ENCODE measurements around the gene OSMR.

Gene OSMR

DNA sequence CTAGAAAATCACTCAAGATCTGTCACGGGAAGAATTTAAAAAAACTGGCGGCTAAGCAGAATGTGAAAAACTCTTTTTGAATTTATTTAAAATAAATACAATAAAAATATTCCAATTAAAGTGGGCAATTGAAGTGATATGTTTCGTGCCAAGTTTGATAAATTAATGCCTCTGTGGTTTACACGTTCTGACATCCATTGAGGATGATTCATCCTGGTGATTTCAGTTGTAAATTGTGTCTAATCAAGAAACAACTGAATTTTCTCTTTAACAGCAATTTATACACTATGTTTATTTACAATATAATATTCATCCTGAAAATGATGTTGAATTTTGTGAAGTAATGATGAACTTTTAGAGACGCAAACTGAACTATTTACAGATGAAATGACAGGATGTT is 21.0 kb upstream of the OSMR start:
- H3F3A ChIP-seq (ENCODE audit: control insufficient read depth, insufficient read depth) = no peaks in the 10 kb centered on the region
- no peaks in the 10 kb centered on the region for H3K36me3 ChIP-seq (ENCODE audit: control insufficient read depth, low read length)
- H3K9me2 ChIP-seq (replicated peaks; ENCODE audit: control insufficient read depth, low read length) = no peaks in the 10 kb centered on the region
- peaks cover 12% of the 10 kb centered on the region; the same call in 1 of the 2 replicates for H3K9me3 ChIP-seq (ENCODE audit: control insufficient read depth, insufficient read depth, low read length)
- H3K4me1 ChIP-seq (ENCODE audit: control insufficient read depth, low read length) = no peaks in the 10 kb centered on the region
- H4K20me1 ChIP-seq (ENCODE audit: control insufficient read depth, insufficient read depth, low read depth, low read length) = no peaks in the 10 kb centered on the region
- TF ChIP-seq, protein P1, sequence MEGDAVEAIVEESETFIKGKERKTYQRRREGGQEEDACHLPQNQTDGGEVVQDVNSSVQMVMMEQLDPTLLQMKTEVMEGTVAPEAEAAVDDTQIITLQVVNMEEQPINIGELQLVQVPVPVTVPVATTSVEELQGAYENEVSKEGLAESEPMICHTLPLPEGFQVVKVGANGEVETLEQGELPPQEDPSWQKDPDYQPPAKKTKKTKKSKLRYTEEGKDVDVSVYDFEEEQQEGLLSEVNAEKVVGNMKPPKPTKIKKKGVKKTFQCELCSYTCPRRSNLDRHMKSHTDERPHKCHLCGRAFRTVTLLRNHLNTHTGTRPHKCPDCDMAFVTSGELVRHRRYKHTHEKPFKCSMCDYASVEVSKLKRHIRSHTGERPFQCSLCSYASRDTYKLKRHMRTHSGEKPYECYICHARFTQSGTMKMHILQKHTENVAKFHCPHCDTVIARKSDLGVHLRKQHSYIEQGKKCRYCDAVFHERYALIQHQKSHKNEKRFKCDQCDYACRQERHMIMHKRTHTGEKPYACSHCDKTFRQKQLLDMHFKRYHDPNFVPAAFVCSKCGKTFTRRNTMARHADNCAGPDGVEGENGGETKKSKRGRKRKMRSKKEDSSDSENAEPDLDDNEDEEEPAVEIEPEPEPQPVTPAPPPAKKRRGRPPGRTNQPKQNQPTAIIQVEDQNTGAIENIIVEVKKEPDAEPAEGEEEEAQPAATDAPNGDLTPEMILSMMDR (IDR thresholded peaks at IDR 0.05; ENCODE audit: low read depth, low read length, poor library complexity, severe bottlenecking) = no peak
- no peak for TF ChIP-seq EZH2phosphoT487 (IDR thresholded peaks at IDR 0.05; ENCODE audit: borderline replicate concordance, low read length)
- H3K27me3 ChIP-seq (ENCODE audit: control insufficient read depth, low read length) = no peaks in the 10 kb centered on the region
- H3K4me2 ChIP-seq (ENCODE audit: low read length) = no peak overlapping the region
- H3K27ac ChIP-seq (ENCODE audit: low read depth, low read length) = no peak overlapping the region
- no peaks in the 10 kb centered on the region for H3K79me2 ChIP-seq (ENCODE audit: control insufficient read depth, low read length)
- no peak overlapping the region for H3K4me3 ChIP-seq (ENCODE audit: low read length)

DNA sequence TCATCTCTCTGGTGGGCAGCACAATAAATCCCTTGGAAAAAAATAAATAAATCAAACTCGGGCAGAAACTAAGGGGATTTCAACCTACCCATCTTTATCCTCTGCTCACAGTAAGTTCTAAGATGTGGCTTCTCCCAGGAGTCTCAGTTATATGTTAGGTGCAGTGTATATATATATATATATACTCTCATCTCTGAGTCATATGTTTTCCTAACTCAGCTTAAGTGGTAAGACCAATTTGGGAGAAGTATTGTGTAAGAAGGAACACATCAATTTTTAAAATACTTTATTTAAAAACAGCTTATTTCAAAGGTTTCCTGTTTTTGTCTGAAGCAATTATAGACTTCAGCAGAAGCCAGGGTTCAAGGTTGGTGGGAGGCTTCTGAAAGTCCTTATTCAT is 20.3 kb upstream of the OSMR start:
- Histone ChIP-seq H3K9me2 (replicated peaks; ENCODE audit: control insufficient read depth, low read length) (no peaks in the 10 kb centered on the region), H3K4me1 (ENCODE audit: control insufficient read depth, low read length) (no peaks in the 10 kb centered on the region)

DNA sequence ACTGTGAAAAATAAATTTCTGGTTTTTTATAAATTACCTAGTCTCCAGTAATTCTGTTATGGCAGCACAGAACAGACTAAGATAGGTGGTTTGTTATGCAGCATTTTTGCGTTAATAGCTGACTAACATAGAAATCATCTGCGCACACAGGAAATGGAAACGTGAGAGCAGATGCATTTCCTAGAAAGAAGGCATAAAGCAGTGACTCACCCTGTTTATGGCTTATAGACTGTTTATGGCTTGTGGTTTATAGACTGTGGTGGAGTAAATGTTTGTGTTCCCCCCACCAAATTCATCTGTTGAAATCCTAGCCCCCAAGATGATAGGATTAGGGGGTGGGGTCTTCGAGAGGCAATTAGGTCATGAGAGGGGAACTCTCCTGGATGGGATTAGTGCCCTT is 18.3 kb upstream of the OSMR start:
- no peaks in the 10 kb centered on the region for H3K27me3 ChIP-seq (ENCODE audit: control insufficient read depth, low read length)
- no peaks in the 10 kb centered on the region for H3K79me2 ChIP-seq (ENCODE audit: control insufficient read depth, low read length)
- no peaks in the 10 kb centered on the region for H3F3A ChIP-seq (ENCODE audit: control insufficient read depth, insufficient read depth)
- H3K36me3 ChIP-seq (ENCODE audit: control insufficient read depth, low read length) = no peaks in the 10 kb centered on the region
- no peaks in the 10 kb centered on the region for H3K4me1 ChIP-seq (ENCODE audit: control insufficient read depth, low read length)
- no peaks in the 10 kb centered on the region for H3K9me2 ChIP-seq (replicated peaks; ENCODE audit: control insufficient read depth, low read length)
- H3K27ac ChIP-seq (ENCODE audit: low read depth, low read length) = no peak overlapping the region
- no peak overlapping the region for H3K4me2 ChIP-seq (ENCODE audit: low read length)
- TF ChIP-seq, protein P1 (IDR thresholded peaks at IDR 0.05; ENCODE audit: low read depth, low read length, poor library complexity, severe bottlenecking) = no peak
- no peak for TF ChIP-seq EZH2phosphoT487 (IDR thresholded peaks at IDR 0.05; ENCODE audit: borderline replicate concordance, low read length)
- no peak overlapping the region for H3K4me3 ChIP-seq (ENCODE audit: low read length)
- H4K20me1 ChIP-seq (ENCODE audit: control insufficient read depth, insufficient read depth, low read depth, low read length) = no peaks in the 10 kb centered on the region
- H3K9me3 ChIP-seq (ENCODE audit: control insufficient read depth, insufficient read depth, low read length) = peaks cover 6% of the 10 kb centered on the region; the same call in 1 of the 2 replicates

More for the DNA sequence above, 20.3 kb upstream of the OSMR start:
- no peaks in the 10 kb centered on the region for H3K27me3 ChIP-seq (ENCODE audit: control insufficient read depth, low read length)
- H3K9me3 ChIP-seq (ENCODE audit: control insufficient read depth, insufficient read depth, low read length) = peaks cover 12% of the 10 kb centered on the region; the same call in 1 of the 2 replicates
- H3K27ac ChIP-seq (ENCODE audit: low read depth, low read length) = no peak overlapping the region
- no peaks in the 10 kb centered on the region for H3K36me3 ChIP-seq (ENCODE audit: control insufficient read depth, low read length)
- H4K20me1 ChIP-seq (ENCODE audit: control insufficient read depth, insufficient read depth, low read depth, low read length) = no peaks in the 10 kb centered on the region
- no peaks in the 10 kb centered on the region for H3K79me2 ChIP-seq (ENCODE audit: control insufficient read depth, low read length)
- TF ChIP-seq, protein P1 (IDR thresholded peaks at IDR 0.05; ENCODE audit: low read depth, low read length, poor library complexity, severe bottlenecking) = no peak
- TF ChIP-seq EZH2phosphoT487 (IDR thresholded peaks at IDR 0.05; ENCODE audit: borderline replicate concordance, low read length) = no peak
- H3F3A ChIP-seq (ENCODE audit: control insufficient read depth, insufficient read depth) = no peaks in the 10 kb centered on the region
- no peak overlapping the region for H3K4me2 ChIP-seq (ENCODE audit: low read length)
- no peak overlapping the region for H3K4me3 ChIP-seq (ENCODE audit: low read length)
